HG02840 (cell line): ENCODE measurements around the gene CHST2.

Source experiments
- ATAC-seq: cut with Tn5 transposase; IDR thresholded peaks from one replicate; pipeline ENCODE4 v1.9.1; 2021; ENCODE audit warnings: mild to moderate bottlenecking, moderate library complexity, moderate number of reproducible peaks; ENCODE audit not compliant: unreplicated experiment, low FRiP score

The CHST2 gene

DNA sequence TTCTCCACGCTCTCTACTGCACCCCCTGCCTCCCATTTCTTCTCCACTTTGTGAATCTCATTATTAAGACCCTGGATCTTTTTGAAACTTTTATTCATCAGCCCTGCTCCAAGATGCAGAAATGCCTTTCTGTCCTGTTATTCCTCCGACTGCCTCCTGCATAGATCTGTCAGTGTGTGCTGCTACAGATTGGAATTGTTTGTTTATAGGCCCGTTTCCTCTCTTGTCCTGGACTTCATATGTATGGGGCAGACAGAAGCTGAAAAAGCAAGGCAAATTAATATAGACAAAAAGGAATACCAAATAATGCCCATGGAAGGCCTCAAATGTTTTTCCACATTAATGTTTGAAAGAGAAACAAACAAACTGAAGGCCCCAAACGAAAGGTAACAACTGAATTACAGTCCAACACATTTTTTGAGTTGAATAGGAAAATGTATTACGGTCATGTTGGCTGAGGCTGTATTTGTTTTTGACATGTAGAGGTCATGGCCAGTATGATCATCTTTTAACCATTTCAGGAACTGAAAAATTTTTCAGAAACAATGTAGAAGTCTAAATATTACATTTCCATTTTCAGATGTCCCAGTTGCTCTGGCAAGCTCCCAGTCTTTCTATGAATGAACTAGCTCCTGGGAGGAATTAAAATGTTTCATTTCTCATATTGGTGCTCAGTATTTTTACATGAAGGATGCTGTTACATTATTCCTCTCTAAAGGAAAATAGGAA is 8.8 kb downstream of the CHST2 start:
- ATAC-seq = no peak

DNA sequence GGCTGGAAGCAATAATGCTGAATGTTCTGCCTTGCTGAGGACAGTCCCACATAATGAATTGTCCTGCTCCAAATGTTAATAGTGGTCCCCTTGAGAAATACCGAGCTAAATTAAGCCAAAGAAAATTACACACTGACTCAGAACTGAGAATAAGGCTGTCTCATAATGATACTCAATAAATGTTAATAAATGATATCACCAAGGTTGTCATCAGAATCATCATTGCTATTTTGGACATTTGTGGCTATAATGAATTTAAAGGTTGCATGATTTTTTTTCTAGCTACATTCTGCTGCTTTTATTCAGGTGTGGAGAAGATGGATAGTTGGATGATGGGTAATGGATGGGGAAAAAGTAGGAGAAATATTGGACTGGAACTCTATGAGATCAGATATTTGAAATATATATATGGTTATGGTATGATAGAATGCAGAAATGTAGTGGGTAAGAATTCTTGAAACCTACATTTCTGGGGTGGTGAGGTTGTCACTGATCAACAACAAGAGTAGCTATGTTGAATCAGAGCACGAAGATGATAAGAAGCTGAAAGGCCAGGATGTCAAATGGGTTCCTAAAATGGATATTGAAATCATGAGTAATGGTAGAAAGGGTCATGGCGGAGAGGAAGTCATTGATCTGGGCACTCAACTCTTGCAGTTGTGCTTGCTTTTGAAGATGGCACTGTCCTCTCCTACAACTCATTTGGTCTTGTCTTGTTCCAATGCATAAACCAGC is 12.8 kb downstream of the CHST2 start:
- ATAC-seq = no peak

GRCh38 chr3:143134471-143134870 is 14.9 kb downstream of the CHST2 start:
- ATAC-seq = no peak

DNA sequence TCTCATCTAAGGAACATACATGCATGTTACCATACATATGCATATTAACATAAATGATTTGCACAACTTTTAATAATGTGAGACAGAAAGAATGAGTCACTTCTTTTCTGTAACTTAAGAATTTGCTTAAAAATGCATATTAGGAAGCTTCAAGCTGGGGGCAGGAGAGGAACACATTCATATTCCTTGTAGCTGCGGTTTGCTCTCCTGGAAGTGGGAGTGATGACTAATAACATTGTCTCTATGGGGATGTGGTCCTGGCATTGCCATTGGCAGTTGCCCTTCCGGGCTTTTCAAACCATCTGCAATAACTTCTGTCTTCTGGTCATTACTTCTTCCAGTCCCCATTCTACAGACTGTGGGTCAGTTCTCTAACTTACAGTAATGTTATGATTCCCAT is 15.6 kb downstream of the CHST2 start:
- ATAC-seq = no peak

- ATAC-seq = no peak
Measured at GRCh38 chr3:143137435-143138036, 18.0 kb downstream of the CHST2 start.

DNA sequence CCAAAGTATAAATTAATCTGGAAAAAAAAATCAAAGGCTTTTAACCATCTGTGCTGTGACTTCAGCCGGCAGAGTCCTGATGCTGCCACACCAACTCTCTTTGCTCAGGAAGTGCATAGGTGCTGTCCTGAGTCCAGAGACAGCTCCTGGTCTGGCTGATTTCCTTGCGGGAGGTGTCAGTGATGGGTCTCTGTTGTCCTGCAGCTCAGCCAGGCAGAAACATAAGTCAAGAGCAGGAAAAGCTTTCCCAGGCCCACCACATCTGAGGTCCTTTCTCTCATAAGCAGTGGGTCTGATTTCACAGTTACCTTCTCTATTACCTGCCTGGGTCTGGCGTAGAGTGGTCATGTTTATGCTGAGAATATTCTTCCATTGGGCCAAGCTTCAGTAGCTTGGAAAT is 19.4 kb downstream of the CHST2 start:
- no peak for ATAC-seq

DNA sequence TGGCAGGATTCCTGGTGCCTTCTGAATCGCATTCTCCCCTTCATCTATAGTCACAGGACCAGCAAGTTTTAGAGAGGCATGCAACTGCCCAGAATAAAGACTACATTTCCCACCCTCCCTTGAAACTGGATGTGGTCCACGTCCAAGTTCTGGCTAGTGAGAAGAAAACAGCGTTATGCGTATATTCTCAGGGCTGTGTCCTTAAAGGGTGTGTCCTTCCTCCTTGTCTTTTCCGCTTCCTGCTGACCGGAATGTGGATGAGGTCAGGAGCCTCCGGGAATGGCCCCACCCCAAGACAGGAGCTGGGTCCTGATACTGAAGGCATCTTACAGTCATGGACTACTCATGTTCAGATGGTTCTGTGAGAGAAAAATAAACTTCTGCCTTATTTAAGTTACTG is 20.2 kb downstream of the CHST2 start:
- ATAC-seq = no peak

DNA sequence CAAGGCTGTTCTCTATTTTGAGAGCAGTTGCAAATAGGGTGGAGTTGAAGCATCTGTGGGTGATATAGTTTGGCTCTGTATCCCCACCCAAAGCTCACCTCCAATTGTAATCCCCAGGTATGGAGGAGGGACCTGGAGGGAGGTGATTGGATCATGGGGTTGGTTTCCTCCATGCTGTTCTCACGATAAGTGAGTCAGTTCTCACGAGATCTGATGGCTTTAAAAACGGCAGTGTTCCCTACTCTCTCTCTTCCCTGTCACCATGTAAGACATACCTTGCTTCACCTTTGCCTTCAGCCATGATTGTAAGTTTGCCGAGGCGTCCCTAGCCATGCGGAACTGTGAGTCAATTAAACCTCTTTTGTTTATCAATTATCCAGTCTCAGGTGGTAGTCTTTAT is 21.0 kb downstream of the CHST2 start:
- ATAC-seq = no peak

DNA sequence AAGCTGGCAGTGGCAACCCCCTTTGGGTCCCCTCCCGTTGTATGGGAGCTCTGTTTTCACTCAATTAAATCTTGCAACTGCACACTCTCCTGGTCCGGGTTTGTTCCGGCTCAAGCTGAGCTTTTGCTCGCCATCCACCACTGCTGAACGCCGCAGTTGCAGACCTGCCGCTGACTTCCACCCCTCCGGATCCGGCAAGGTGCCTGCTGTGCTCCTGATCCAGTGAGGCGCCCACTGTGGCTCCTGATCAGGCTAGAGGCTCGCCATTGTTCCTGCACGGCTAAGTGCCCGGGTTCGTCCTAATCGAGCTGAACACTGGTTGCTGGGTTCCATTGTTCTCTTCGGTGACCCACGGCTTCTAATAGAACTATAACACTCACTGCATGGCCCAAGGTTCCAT is 22.8 kb downstream of the CHST2 start:
- ATAC-seq = no peak

GRCh38 chr3:143145906-143146305 is 26.3 kb downstream of the CHST2 start:
- no peak for ATAC-seq

- ATAC-seq = no peak
Measured at GRCh38 chr3:143146486-143147274, 27.1 kb downstream of the CHST2 start.

DNA sequence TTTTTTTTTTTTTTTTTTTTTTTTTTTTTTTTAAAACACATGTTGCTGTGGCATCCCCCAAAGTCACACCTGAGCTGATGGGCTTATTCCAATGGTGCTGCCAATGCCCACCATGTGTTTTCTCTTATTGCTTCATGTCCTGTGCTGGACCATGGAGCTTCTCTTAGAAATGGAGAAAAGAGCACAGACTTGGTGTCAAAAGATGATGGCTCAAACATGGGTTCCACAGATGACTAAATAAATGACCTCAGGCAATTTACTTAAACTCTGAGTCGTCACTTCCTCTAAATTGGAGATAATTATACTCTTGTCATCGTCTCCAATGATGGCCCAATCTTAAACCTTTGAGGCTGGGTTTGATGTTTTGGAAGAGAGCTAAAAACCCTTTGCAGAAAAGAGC is 28.1 kb downstream of the CHST2 start:
- ATAC-seq = no peak

DNA sequence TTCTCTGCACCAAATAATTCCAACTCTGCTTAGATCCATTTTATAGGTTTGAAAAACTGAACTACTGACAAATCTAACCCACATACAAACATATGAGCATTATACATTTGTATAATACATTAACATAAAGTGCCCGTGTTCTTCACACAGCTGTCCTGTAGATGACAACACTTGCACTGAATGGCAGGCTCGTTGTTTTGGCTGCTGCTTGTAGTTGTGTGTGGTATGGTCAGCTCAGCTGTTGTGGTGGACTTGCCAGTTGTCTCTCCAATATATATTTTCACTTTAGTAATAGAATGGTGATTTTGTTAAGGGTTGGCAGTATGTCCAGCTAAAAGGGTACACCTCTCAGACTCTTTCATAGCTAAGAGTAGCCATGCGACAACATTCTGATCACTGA is 30.5 kb downstream of the CHST2 start:
- no peak for ATAC-seq

- ATAC-seq = no peak
Measured at GRCh38 chr3:143151004-143151731, 31.6 kb downstream of the CHST2 start.

- ATAC-seq = no peak
Measured at GRCh38 chr3:143152043-143152442, 32.5 kb downstream of the CHST2 start.

DNA sequence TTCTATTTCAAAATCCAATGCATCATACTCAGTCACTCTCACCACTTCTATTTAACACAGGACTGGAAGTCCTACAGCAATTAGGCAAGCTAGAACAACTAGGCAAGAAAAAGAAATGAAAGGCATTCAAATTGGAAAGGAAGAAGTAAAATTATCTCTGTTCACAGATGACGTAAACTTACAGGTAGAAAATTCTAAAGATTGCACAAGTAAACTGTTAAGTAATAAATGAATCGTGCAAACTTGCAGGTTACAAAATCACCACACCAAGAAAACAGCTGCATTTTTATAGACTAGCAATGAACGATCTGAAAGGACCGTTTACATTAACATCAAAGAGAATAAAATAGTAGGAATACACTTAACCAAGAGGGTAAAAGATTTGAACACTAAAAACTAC is 36.2 kb downstream of the CHST2 start:
- no peak for ATAC-seq

DNA sequence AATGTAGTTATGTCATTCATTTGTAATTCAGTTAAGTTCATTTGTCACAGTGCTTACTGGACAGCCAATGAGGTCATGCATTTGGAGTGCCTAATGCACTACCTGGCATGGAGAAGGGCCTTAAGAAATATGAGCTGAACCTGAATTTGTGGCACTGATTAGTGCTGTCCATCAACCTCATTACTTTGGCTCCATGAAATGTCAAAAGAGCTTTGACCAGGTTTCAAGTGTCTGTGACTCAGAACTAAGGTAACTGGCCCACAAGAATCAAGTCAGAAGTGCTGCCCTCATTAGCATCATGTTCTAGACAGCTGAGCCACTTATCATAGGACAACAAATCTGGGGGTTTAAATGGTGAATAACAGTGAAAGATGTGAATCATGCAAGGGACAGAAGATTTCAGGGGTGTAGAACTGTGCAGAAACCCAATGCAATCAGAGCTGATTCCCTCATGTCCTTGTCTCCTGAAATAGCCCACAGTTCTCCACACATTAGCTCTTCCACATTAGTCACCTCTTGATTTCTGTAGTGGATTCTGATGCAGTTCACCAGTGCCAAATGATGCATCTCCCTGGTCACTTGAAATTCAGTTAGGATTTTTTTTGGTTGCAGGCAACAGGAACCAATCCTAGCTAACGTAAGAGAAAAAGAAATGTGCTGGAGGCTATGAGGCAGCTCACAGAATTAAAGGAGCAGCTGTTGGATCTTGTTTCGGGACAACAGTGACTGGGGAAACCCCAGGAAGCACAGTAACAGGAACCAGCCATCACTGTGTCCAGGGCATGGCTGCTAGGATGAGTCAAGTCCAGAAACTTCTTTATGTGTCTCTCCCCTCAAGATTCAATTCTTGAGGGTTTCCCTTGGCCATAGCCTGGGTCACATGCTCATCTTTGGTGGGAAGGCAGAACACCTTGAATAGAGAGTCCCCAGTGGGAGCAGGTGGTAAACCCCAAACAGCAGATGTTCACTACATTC is 38.7 kb downstream of the CHST2 start:
- ATAC-seq = peak; percentile 82

DNA sequence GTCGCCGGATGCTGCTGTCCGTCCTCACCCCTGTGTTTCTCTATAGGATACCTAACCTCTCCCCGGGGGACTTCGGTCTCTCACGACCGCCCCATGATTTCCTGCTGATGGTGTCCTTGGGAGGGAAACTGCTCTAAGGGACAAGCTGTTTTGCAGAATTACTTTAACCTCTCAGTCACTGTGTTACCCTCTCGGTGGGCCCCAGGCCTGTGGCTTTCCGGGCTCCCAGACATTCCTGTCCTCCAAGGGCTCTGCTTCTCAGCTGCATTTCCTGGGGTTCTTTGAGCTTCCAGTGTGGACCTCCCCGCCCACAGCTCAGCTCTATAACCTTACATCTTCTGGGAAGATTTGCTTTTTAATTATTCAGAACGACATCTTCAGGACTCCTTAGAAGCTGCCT is 40.9 kb downstream of the CHST2 start:
- no peak for ATAC-seq

DNA sequence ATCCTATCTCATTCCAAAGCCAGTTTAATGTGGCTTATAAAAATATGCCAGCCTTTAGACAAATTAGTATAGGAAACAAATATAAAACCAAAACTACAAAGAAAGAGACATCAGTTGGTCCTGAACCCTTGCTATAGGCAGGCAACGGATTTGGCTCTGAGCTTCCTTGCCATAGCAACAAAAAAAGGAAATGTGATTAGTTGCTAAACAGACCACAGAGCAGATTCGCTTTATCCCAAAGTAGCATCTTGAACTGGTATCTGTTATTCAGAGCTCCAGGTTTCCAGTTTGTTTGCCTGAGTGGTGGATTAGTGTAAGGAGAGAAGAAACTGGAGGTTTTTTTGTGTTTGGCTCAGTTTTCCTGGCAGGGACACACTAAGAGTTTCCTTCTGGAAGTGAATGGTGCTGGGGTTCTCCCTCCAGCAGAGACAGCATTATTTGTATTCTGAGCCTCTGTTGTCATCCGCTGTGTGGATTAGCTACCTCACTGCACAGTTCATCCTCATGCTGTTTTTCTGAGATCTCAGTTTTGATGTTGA is 44.1 kb downstream of the CHST2 start:
- ATAC-seq = no peak
